WTC11 (cell line): ENCODE data around the gene CCDC92. TPM values are rescaled to one million over a fixed set of nuclear protein-coding genes. Genes with fewer than 3 reads are reported as not detected.

Experiments
- ATAC-seq: fragments of 200-7000 bp; cut with Tn5 transposase; 2 replicates; pipeline ENCODE4 v1.10.0; 2021; ENCODE audit warnings: mild to moderate bottlenecking, moderate library complexity
- CTCF ChIA-PET: fragments of 300-600 bp; sonication (Branson Sonifier 250); formaldehyde crosslinking; loops from one replicate; lab custom pipeline; 2021; ENCODE audit warnings: antibody characterized with exemption; lab: Charles Lee
- POLR2A ChIA-PET: fragments of 350-600 bp; sonication (Branson Sonifier 250); formaldehyde crosslinking; loops from one replicate; lab custom pipeline; 2021; ENCODE audit warnings: antibody characterized with exemption; lab: Charles Lee
- DNase-seq: peaks from one replicate; pipeline ENCODE4 v3.0.0; 2021; ENCODE audit warnings: low spot score
- H3K27ac Mint-ChIP-seq: 2 replicates; pipeline ENCODE4 v1.8.0; 2021; ENCODE audit warnings: mixed read lengths
- H3K27me3 Mint-ChIP-seq: 2 replicates; pipeline ENCODE4 v1.8.0; 2021; ENCODE audit warnings: low read depth, mild to moderate bottlenecking, moderate library complexity, mixed read lengths
- H3K36me3 Mint-ChIP-seq: 2 replicates; pipeline ENCODE4 v1.8.0; 2021; ENCODE audit warnings: mixed read lengths
- H3K4me1 Mint-ChIP-seq: 2 replicates; pipeline ENCODE4 v1.8.0; 2022; ENCODE audit warnings: mixed read lengths
- H3K4me3 Mint-ChIP-seq: 2 replicates; pipeline ENCODE4 v1.8.0; 2021; ENCODE audit warnings: mild to moderate bottlenecking, moderate library complexity, mixed read lengths
- H3K9me3 Mint-ChIP-seq: 2 replicates; pipeline ENCODE4 v1.8.0; 2021; ENCODE audit warnings: mixed read lengths
- AFF4 ChIP-seq: sonication (generic); formaldehyde crosslinking; IDR thresholded peaks from 2 replicates; pipeline ENCODE4 v1.8.1; 2023; ENCODE audit warnings: mild to moderate bottlenecking, missing genetic modification reagents, borderline replicate concordance
- ATF6 ChIP-seq: sonication (generic); formaldehyde crosslinking; IDR thresholded peaks from 2 replicates; pipeline ENCODE4 v1.8.1; 2023; ENCODE audit warnings: mild to moderate bottlenecking, missing genetic modification reagents
- GABPB1 ChIP-seq: sonication (generic); formaldehyde crosslinking; IDR thresholded peaks from 2 replicates; pipeline ENCODE4 v1.8.1; 2023; ENCODE audit warnings: mild to moderate bottlenecking, missing genetic modification reagents
- GTF2I ChIP-seq: fragments of 250-450 bp; sonication (Bioruptor Pico); conservative IDR thresholded peaks from 2 replicates; pipeline ENCODE4 v1.4.0; 2021; ENCODE audit warnings: mild to moderate bottlenecking
- JUN ChIP-seq: sonication (generic); formaldehyde crosslinking; IDR thresholded peaks from 2 replicates; pipeline ENCODE4 v1.8.0; 2023; ENCODE audit warnings: mild to moderate bottlenecking, missing genetic modification reagents
- NFATC4 ChIP-seq: fragments of 250-450 bp; sonication (Bioruptor Pico); IDR thresholded peaks from 2 replicates; pipeline ENCODE4 v1.9.0; 2021; ENCODE audit warnings: mild to moderate bottlenecking
- NR1H2 ChIP-seq: sonication (generic); formaldehyde crosslinking; IDR thresholded peaks from 2 replicates; pipeline ENCODE4 v1.9.0; 2021; ENCODE audit warnings: mild to moderate bottlenecking, moderate library complexity, missing genetic modification reagents
- SMAD4 ChIP-seq: sonication (generic); formaldehyde crosslinking; IDR thresholded peaks from 2 replicates; pipeline ENCODE4 v1.8.0; 2022; ENCODE audit warnings: mild to moderate bottlenecking, missing genetic modification reagents
- TP53 ChIP-seq: sonication (generic); formaldehyde crosslinking; IDR thresholded peaks from 2 replicates; pipeline ENCODE4 v1.8.1; 2023; ENCODE audit warnings: mild to moderate bottlenecking, missing genetic modification reagents
- ZNF423 ChIP-seq: fragments of 250-450 bp; sonication (Bioruptor Pico); IDR thresholded peaks from 2 replicates; pipeline ENCODE4 v2.1.2; 2022; ENCODE audit warnings: mild to moderate bottlenecking, moderate library complexity
- ZNF425 ChIP-seq: fragments of 250-450 bp; sonication (Bioruptor Pico); conservative IDR thresholded peaks from 2 replicates; pipeline ENCODE4 v1.9.0; 2021; ENCODE audit warnings: mild to moderate bottlenecking
- ZNF532 ChIP-seq: fragments of 250-450 bp; sonication (Bioruptor Pico); IDR thresholded peaks from 2 replicates; pipeline ENCODE4 v1.9.0; 2021; ENCODE audit warnings: mild to moderate bottlenecking, borderline replicate concordance
- total RNA-seq: library from RNA; stranded (reverse); gene quantifications from 3 replicates; pipeline ENCODE4 v1.2.3, GENCODE V29; 2021
- TF ChIP-seq, protein P1 (sequence below): sonication (generic); formaldehyde crosslinking; IDR thresholded peaks from 2 replicates; pipeline ENCODE4 v1.8.1; 2022; ENCODE audit warnings: low read depth, mild to moderate bottlenecking, moderate library complexity, missing genetic modification reagents, borderline replicate concordance
- TF ChIP-seq, protein P2 (sequence below): sonication (generic); formaldehyde crosslinking; IDR thresholded peaks from 2 replicates; pipeline ENCODE4 v1.8.0; 2022; ENCODE audit warnings: mild to moderate bottlenecking, missing genetic modification reagents

Gene CCDC92
- total RNA-seq, 1 experiment from 2014 or later: 2.7 TPM

DNA sequence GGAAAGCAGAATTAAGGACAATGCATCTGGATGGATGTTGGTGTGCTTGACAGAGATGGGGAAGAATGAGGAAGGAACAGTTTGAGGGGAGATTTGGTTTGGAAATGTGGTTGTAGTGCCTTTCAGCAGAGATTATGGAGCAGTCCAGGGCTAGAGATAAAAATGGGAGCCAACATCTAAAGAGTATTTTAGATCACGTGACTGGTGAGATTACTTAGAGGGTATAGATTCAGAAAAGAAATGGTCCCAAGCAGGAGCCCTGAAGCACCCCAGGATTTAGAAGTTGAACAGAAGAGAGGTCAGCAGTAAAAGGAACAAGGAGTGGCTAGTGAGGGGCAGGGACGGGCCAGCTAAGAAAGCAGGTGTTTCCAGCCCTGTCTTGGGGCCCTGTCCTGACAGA is 30.0 kb upstream of the CCDC92 start (continued):
- TF ChIP-seq AFF4 (CRISPR knock-in tag) (no peak), ZNF425 (no peak), ATF6 (no peak), ZNF532 (CRISPR knock-in tag) (no peak)
- TF ChIP-seq, protein P1, sequence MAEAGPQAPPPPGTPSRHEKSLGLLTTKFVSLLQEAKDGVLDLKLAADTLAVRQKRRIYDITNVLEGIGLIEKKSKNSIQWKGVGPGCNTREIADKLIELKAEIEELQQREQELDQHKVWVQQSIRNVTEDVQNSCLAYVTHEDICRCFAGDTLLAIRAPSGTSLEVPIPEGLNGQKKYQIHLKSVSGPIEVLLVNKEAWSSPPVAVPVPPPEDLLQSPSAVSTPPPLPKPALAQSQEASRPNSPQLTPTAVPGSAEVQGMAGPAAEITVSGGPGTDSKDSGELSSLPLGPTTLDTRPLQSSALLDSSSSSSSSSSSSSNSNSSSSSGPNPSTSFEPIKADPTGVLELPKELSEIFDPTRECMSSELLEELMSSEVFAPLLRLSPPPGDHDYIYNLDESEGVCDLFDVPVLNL (CRISPR knock-in tag): no peak

- H3K36me3 Mint-ChIP-seq: no peaks in the 10 kb centered on the region
- no peak for ATAC-seq
- peaks cover 9% of the 10 kb centered on the region; the same call in 1 of the 2 replicates for H3K4me1 Mint-ChIP-seq
- no peaks in the 10 kb centered on the region for H3K27me3 Mint-ChIP-seq
- H3K9me3 Mint-ChIP-seq: no peaks in the 10 kb centered on the region
- DNase-seq: no peak
- H3K27ac Mint-ChIP-seq: no peak overlapping the region
- POLR2A ChIA-PET: no interaction called here
- CTCF ChIA-PET: interaction anchor here (1.5 to 2.1 kb wide), 3 partner anchors 18 to 63 kb away, joined by 3 to 10 read pairs (median 4); no protein-coding TSS in a partner anchor
- no peak overlapping the region for H3K4me3 Mint-ChIP-seq
- TF ChIP-seq SMAD4 (CRISPR knock-in tag) (no peak), TP53 (CRISPR knock-in tag) (no peak), GTF2I (no peak), ZNF423 (CRISPR knock-in tag) (no peak), GABPB1 (CRISPR knock-in tag) (no peak), ZNF532 (CRISPR knock-in tag) (no peak), NR1H2 (CRISPR knock-in tag) (no peak), JUN (CRISPR knock-in tag) (no peak), NFATC4 (no peak)
- TF ChIP-seq, protein P2, sequence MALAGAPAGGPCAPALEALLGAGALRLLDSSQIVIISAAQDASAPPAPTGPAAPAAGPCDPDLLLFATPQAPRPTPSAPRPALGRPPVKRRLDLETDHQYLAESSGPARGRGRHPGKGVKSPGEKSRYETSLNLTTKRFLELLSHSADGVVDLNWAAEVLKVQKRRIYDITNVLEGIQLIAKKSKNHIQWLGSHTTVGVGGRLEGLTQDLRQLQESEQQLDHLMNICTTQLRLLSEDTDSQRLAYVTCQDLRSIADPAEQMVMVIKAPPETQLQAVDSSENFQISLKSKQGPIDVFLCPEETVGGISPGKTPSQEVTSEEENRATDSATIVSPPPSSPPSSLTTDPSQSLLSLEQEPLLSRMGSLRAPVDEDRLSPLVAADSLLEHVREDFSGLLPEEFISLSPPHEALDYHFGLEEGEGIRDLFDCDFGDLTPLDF: no peak
Observed at GRCh38 chr12:124002021-124002644, 29.5 kb upstream of the CCDC92 start.
